K562 (cell line): ENCODE results near the gene ENTREP1. TPM values are rescaled to one million over a fixed set of nuclear protein-coding genes. Genes with fewer than 3 reads are reported as not detected.

Experiments
- ATAC-seq: fragments of 200-7000 bp; cut with Tn5 transposase; 3 replicates; pipeline ENCODE4 v1.9.1; 2020; ENCODE audit warnings: moderate library complexity
- BruUV-seq: library from RNA; stranded (reverse); fragments of 400-500 nt; replicated peaks from 2 replicates; lab custom pipeline; 2021; lab: Mats Ljungman, UMichigan
- CTCF ChIA-PET: fragments of 300-600 bp; formaldehyde crosslinking; extraction: SDS; loops from one replicate; lab custom pipeline; 2021; ENCODE audit warnings: low intra/inter-chr PET ratio; lab: Yijun Ruan, JAX
- POLR2A ChIA-PET: fragments of 300-600, 350-650 bp; sonication (Branson Sonifier 250); formaldehyde crosslinking; extraction: SDS; loops from one replicate; lab custom pipeline; 2021; ENCODE audit warnings: antibody characterized with exemption, inconsistent platforms; lab: Yijun Ruan, JAX
- DNase-seq, 4 experiments: peaks; one replicate each; pipeline versions ENCODE4 v3.0.0 to v3.0.0-alpha.2; 2011 to 2018; ENCODE audit warnings: low spot score in 3 of 4, mixed read lengths in 3 of 4; ENCODE audit errors: extremely low read depth in 1 of 4
- FAIRE-seq: peaks from 2 replicates; lab custom pipeline; 2011; peaks lifted over from hg19 to GRCh38; lab: Jason Lieb, UNC
- H2AFZ ChIP-seq: 2 replicates; pipeline ENCODE4 v1.6.0; 2011; ENCODE audit warnings: low read depth, low read length, control low read depth, inconsistent platforms
- H3K27ac ChIP-seq: fragments of 200-600 bp; 3 replicates; pipeline ENCODE4 v1.8.0; 2011; ENCODE audit warnings: low read depth, mild to moderate bottlenecking, control low read depth, inconsistent platforms, low read length, moderate library complexity, mixed read lengths; ENCODE audit errors: extremely low read depth
- H3K27me3 ChIP-seq, 2 experiments: fragments of 300-600 bp in 1 of 2; 2 replicates in 1 of 2; 3 replicates in 1 of 2; pipeline versions ENCODE4 v1.6.0 to v1.8.0; 2011; ENCODE audit warnings: inconsistent platforms in 2 of 2, low read length in 2 of 2, mild to moderate bottlenecking in 1 of 2, mixed read lengths in 1 of 2, moderate library complexity in 1 of 2; ENCODE audit not compliant: control insufficient read depth in 2 of 2, insufficient read depth in 2 of 2
- H3K36me3 ChIP-seq: fragments of 300-600 bp; 3 replicates; pipeline ENCODE4 v1.8.0; 2011; ENCODE audit warnings: mild to moderate bottlenecking, low read length, inconsistent platforms; ENCODE audit not compliant: control insufficient read depth, insufficient read depth
- H3K4me1 ChIP-seq, 2 experiments: fragments of 200-600 bp in 1 of 2; replicated peaks in 1 of 2; 2 replicates in 1 of 2; 3 replicates in 1 of 2; pipeline versions ENCODE4 v1.5.1 to v1.8.0; 2011; ENCODE audit warnings: inconsistent platforms in 2 of 2, low read length in 2 of 2, mild to moderate bottlenecking in 1 of 2, mixed read lengths in 1 of 2, moderate library complexity in 1 of 2; ENCODE audit not compliant: control insufficient read depth in 2 of 2, insufficient read depth in 2 of 2
- H3K4me2 ChIP-seq: 2 replicates; pipeline ENCODE4 v1.6.1; 2011; ENCODE audit warnings: low read length, control low read depth, inconsistent platforms, mixed read lengths; ENCODE audit not compliant: insufficient read depth
- H3K4me3 ChIP-seq: fragments of 200-600 bp; sonication (generic), shearing (Covaris generic); 2 replicates; pipeline ENCODE4 v1.5.1; 2016; ENCODE audit warnings: control low read depth, inconsistent platforms
- H3K79me2 ChIP-seq: fragments of 200-600 bp; 3 replicates; pipeline ENCODE4 v1.8.0; 2011; ENCODE audit warnings: low read length, inconsistent platforms; ENCODE audit not compliant: control insufficient read depth, insufficient read depth
- H3K9ac ChIP-seq, 2 experiments: 2 replicates each; pipeline versions ENCODE4 v1.6.0 to v1.6.1; 2011; ENCODE audit warnings: low read depth in 2 of 2, low read length in 2 of 2, control low read depth in 1 of 2, inconsistent platforms in 1 of 2, mild to moderate bottlenecking in 1 of 2, mixed read lengths in 1 of 2; ENCODE audit not compliant: insufficient read depth in 1 of 2
- H3K9me1 ChIP-seq: one replicate; pipeline ENCODE4 v1.6.0; 2011; ENCODE audit warnings: inconsistent platforms, mild to moderate bottlenecking, low read length, moderate library complexity; ENCODE audit not compliant: control insufficient read depth, insufficient read depth
- H3K9me3 ChIP-seq: replicated peaks from 2 replicates; pipeline ENCODE4 v1.5.1; 2011; ENCODE audit warnings: low read depth, low read length, inconsistent platforms; ENCODE audit not compliant: control insufficient read depth, insufficient read depth
- H4K20me1 ChIP-seq: replicated peaks from 2 replicates; pipeline ENCODE4 v1.6.1; 2011; ENCODE audit warnings: low read length, inconsistent platforms, mixed read lengths; ENCODE audit not compliant: control insufficient read depth, insufficient read depth
- DACH1 ChIP-seq: fragments of 450-650 bp; IDR thresholded peaks from 2 replicates; pipeline ENCODE4 v1.6.1; 2018; ENCODE audit not compliant: partially characterized antibody
- HSF4 ChIP-seq: fragments of 250-450 bp; sonication (Bioruptor Pico); IDR thresholded peaks from 2 replicates; pipeline ENCODE4 v2.1.2; 2022; ENCODE audit warnings: mild to moderate bottlenecking, moderate library complexity, borderline replicate concordance
- KLF13 ChIP-seq: fragments of 450-650 bp; IDR thresholded peaks from 2 replicates; pipeline ENCODE4 v1.6.1; 2016; ENCODE audit warnings: missing genetic modification characterization, low read depth, mild to moderate bottlenecking, missing compliant biosample characterization, moderate library complexity, borderline replicate concordance
- MLX ChIP-seq, 2 experiments: fragments of 450-650 bp in 1 of 2; sonication (generic) in 1 of 2; formaldehyde crosslinking; conservative IDR thresholded peaks; 2 replicates each; pipeline versions ENCODE4 v1.4.0 to v1.8.1; 2020 to 2022; ENCODE audit warnings: mild to moderate bottlenecking in 1 of 2, missing genetic modification reagents in 1 of 2
- NFIC ChIP-seq: fragments of 450-650 bp; IDR thresholded peaks from 2 replicates; pipeline ENCODE4 v1.6.1; 2017; ENCODE audit warnings: mild to moderate bottlenecking, inconsistent platforms
- PATZ1 ChIP-seq: fragments of 250-450 bp; sonication (Bioruptor Pico); IDR thresholded peaks from 2 replicates; pipeline ENCODE4 v1.5.0; 2020; ENCODE audit warnings: mild to moderate bottlenecking, borderline replicate concordance
- PHF20 ChIP-seq: fragments of 450-650 bp; IDR thresholded peaks from 2 replicates; pipeline ENCODE4 v1.6.1; 2018; ENCODE audit not compliant: partially characterized antibody
- PHF21A ChIP-seq: fragments of 450-650 bp; IDR thresholded peaks from 2 replicates; pipeline ENCODE4 v1.6.1; 2017; ENCODE audit warnings: low read depth, borderline replicate concordance
- SMAD3 ChIP-seq: fragments of 450-650 bp; formaldehyde crosslinking; conservative IDR thresholded peaks from 2 replicates; pipeline ENCODE4 v1.4.0; 2020; ENCODE audit warnings: mild to moderate bottlenecking
- SMARCC2 ChIP-seq: fragments of 450-650 bp; IDR thresholded peaks from 2 replicates; pipeline ENCODE4 v1.6.1; 2017; ENCODE audit warnings: antibody characterized with exemption, moderate library complexity, mild to moderate bottlenecking, low read depth
- SOX6 ChIP-seq: fragments of 450-650 bp; IDR thresholded peaks from 2 replicates; pipeline ENCODE4 v1.6.1; 2014; ENCODE audit warnings: mild to moderate bottlenecking
- TBL1XR1 ChIP-seq, 2 experiments: IDR thresholded peaks; 2 replicates each; pipeline ENCODE4 v1.6.1; 2012; ENCODE audit warnings: improper control_type of control experiment in 2 of 2, low read length in 2 of 2, mild to moderate bottlenecking in 1 of 2
- USF1 ChIP-seq: sonication (generic); formaldehyde crosslinking; IDR thresholded peaks from 2 replicates; pipeline ENCODE4 v1.9.0; 2022; ENCODE audit warnings: mild to moderate bottlenecking, missing genetic modification reagents
- ZFPM2 ChIP-seq: fragments of 250-450 bp; sonication (Bioruptor Pico); IDR thresholded peaks from 2 replicates; pipeline ENCODE4 v1.5.1; 2022; ENCODE audit warnings: mild to moderate bottlenecking
- ZNF143 ChIP-seq: sonication (generic); formaldehyde crosslinking; IDR thresholded peaks from 2 replicates; pipeline ENCODE4 v1.9.0; 2022; ENCODE audit warnings: mild to moderate bottlenecking, missing genetic modification reagents
- ZNF280B ChIP-seq: fragments of 250-450 bp; sonication (Bioruptor Pico); IDR thresholded peaks from 2 replicates; pipeline ENCODE4 v1.5.1; 2021; ENCODE audit warnings: mild to moderate bottlenecking
- WGBS: fragments of 100-300 bp; shearing (Covaris generic); methylation state at CpG from one replicate; pipeline ENCODE4 v1.1.6; 2016; ENCODE audit warnings: low coverage, mixed read lengths; ENCODE audit not compliant: insufficient coverage; ENCODE audit errors: missing lambda C conversion rate; 5-methylcytosine and 5-hydroxymethylcytosine counted together
- in situ Hi-C: fragments of 300-500 bp; cut with MboI; formaldehyde crosslinking; loops from 4 replicates; pipeline ENCODE4 v1.15.0; 2018; ENCODE audit warnings: inconsistent platforms, mixed read lengths
- intact Hi-C: fragments of 100-400 bp; cut with micrococcal nuclease; formaldehyde crosslinking; loops from 2 replicates; pipeline ENCODE4 v1.14.2; 2022
- polyA plus RNA-seq, 8 experiments: library from polyadenylated mRNA; depleted of rRNA in 4 of 8; stranded (reverse) in 5 of 8; unstranded in 3 of 8; fragments of >200 nt; fragmentation: Nextera tagmentation in 2 of 8; fragmentation: Illumina TruSeq in 1 of 8; extraction: Ambion mirVana in 2 of 8; extraction: Trizol in 1 of 8; gene quantifications; 2 replicates each; pipeline versions ENCODE4 v1.2.1 to v1.2.3, GENCODE V29; 2011 to 2014; ENCODE audit warnings: inconsistent platforms in 1 of 8, missing spikeins in 1 of 8
- total RNA-seq, 7 experiments: library from RNA; depleted of rRNA in 6 of 7; stranded (reverse); fragments of >200 nt in 6 of 7; fragmentation: Illumina TruSeq in 2 of 7; extraction: Trizol in 2 of 7; gene quantifications; 2 replicates each; pipeline versions ENCODE4 v1.2.1 to v1.2.3, GENCODE V29; 2011 to 2021; ENCODE audit warnings: low replicate concordance in 1 of 7

The ENTREP1 gene
- total and polyA plus RNA-seq, 9 of the 15 experiments (the other 6 are each of a cell fraction or from before 2014, with no cell fraction given) = not detected

GRCh38 chr9:69385581-69386033 lies 60.6 kb downstream of the ENTREP1 start:
- Histone ChIP-seq H3K4me3 (no peak overlapping the region), H4K20me1 (no peaks in the 10 kb centered on the region), H3K4me1 (no peaks in the 10 kb centered on the region), H2AFZ (no peak overlapping the region), H3K4me2 (no peak overlapping the region), H3K9me3 (no peaks in the 10 kb centered on the region), H3K27ac (no peak overlapping the region), H3K36me3 (no peaks in the 10 kb centered on the region), H3K27me3 (peaks cover 0 to 29% of the 10 kb centered on the region in 2 experiments; a peak in 4 of 5 replicates), H3K9ac (no peak overlapping the region), H3K9me1 (no peaks in the 10 kb centered on the region), H3K79me2 (no peaks in the 10 kb centered on the region)
- intact Hi-C loops (no loop called here), in situ Hi-C loops (no loop called here)
- no TSS peak for BruUV-seq
- ATAC-seq (no peak), DNase-seq (no peak), FAIRE-seq (no peak)
- POLR2A ChIA-PET = no interaction called here
- CTCF ChIA-PET = no interaction called here
- WGBS = 0% methylated on average over 1 of the region's 6 CpGs
- TF ChIP-seq DACH1 (no peak), SMAD3 (CRISPR knock-in tag) (no peak), PHF20 (no peak), SMARCC2 (no peak), TBL1XR1 (IDR thresholded peaks at IDR 0.05; ENCODE audit: low read length in 2 of 2) (no peak), NFIC (no peak), PHF21A (no peak), USF1 (CRISPR knock-in tag) (no peak), PATZ1 (CRISPR knock-in tag) (no peak), HSF4 (no peak), ZNF280B (CRISPR knock-in tag) (no peak), SOX6 (no peak), ZNF143 (CRISPR knock-in tag) (no peak), ZFPM2 (CRISPR knock-in tag) (no peak), KLF13 (tag) (no peak), MLX (CRISPR knock-in tag; conservative IDR thresholded peaks at IDR 0.05) (no peak)
